B cell (primary cell): Measurements from ENCODE around the gene FBXO30. TPM values are rescaled to one million over a fixed set of nuclear protein-coding genes. Genes with fewer than 3 reads are reported as not detected.

ENCODE experiments used
- ATAC-seq: fragments of 200-7000 bp; cut with Tn5 transposase; one replicate; pipeline ENCODE4 v1.10.0; 2021; ENCODE audit warnings: low read depth, mild to moderate bottlenecking, moderate number of reproducible peaks, moderate library complexity
- CTCF ChIA-PET: fragments of 350-600 bp; sonication (Branson Sonifier 250); formaldehyde crosslinking; loops from one replicate; lab custom pipeline; 2021; ENCODE audit warnings: antibody characterized with exemption, inconsistent platforms; lab: Charles Lee
- POLR2A ChIA-PET: fragments of 350-600 bp; sonication (Branson Sonifier 250); formaldehyde crosslinking; loops from one replicate; lab custom pipeline; 2021; ENCODE audit warnings: antibody characterized with exemption; lab: Charles Lee
- DNase-seq: peaks from one replicate; pipeline ENCODE4 v3.0.0; 2013
- H2AFZ ChIP-seq: 2 replicates; pipeline ENCODE4 v1.6.1; 2012; ENCODE audit warnings: mild to moderate bottlenecking, low read depth, low read length; ENCODE audit not compliant: insufficient read depth, poor library complexity, severe bottlenecking
- H3K27ac ChIP-seq, 2 donors: 1 replicate in 1 of 2; 2 replicates in 1 of 2; pipeline ENCODE4 v1.5.1; 2012 to 2013; ENCODE audit warnings: low read length in 2 of 2, mild to moderate bottlenecking in 2 of 2, moderate library complexity in 1 of 2
- H3K27me3 ChIP-seq, 4 experiments: fragments of 200-600 bp in 1 of 4; sonication (generic) in 1 of 4; replicated peaks in 1 of 4; 1 replicate in 2 of 4; 2 replicates in 2 of 4; pipeline versions ENCODE4 v1.6.1 to v1.7.0; 2013 to 2016; ENCODE audit warnings: low read length in 3 of 4, mild to moderate bottlenecking in 2 of 4, mixed read lengths in 1 of 4, moderate library complexity in 1 of 4; ENCODE audit not compliant: insufficient read depth in 4 of 4, control insufficient read depth in 3 of 4; ENCODE audit errors: control extremely low read depth in 1 of 4
- H3K36me3 ChIP-seq, 2 experiments: replicated peaks in 1 of 2; 1 replicate in 1 of 2; 2 replicates in 1 of 2; pipeline versions ENCODE4 v1.6.1 to v1.7.1; 2013; ENCODE audit warnings: low read length in 1 of 2; ENCODE audit not compliant: insufficient read depth in 2 of 2, control insufficient read depth in 1 of 2; ENCODE audit errors: control extremely low read depth in 1 of 2, extremely low read depth in 1 of 2
- H3K4me1 ChIP-seq, 2 donors: fragments of 200-600 bp in 1 of 2; sonication (generic) in 1 of 2; 1 replicate in 1 of 2; 2 replicates in 1 of 2; pipeline versions ENCODE4 v1.5.1 to v1.6.1; 2013 to 2017; ENCODE audit warnings: low read length in 2 of 2; ENCODE audit not compliant: control insufficient read depth in 2 of 2, insufficient read depth in 2 of 2
- H3K4me2 ChIP-seq: replicated peaks from 2 replicates; pipeline ENCODE3; 2012; ENCODE audit warnings: mild to moderate bottlenecking, low read depth, low read length; ENCODE audit not compliant: poor library complexity, severe bottlenecking
- H3K4me3 ChIP-seq, 5 experiments: fragments of 200-600 bp in 1 of 5; sonication (generic) in 1 of 5; 1 replicate in 3 of 5; 2 replicates in 2 of 5; pipeline versions ENCODE4 v1.5.1 to v1.7.0; 2011 to 2016; ENCODE audit warnings: low read length in 4 of 5, mild to moderate bottlenecking in 4 of 5, low read depth in 2 of 5, control low read depth in 1 of 5, moderate library complexity in 1 of 5; ENCODE audit not compliant: insufficient read depth in 1 of 5; ENCODE audit errors: control extremely low read depth in 1 of 5, extremely low read depth in 1 of 5
- H3K79me2 ChIP-seq: fragments of 200-600 bp; sonication (generic); one replicate; pipeline ENCODE4 v1.6.0; 2016; ENCODE audit warnings: low read length; ENCODE audit not compliant: control insufficient read depth, insufficient read depth
- H3K9ac ChIP-seq: fragments of 200-600 bp; sonication (generic); 2 replicates; pipeline ENCODE4 v1.6.1; 2017; ENCODE audit warnings: mild to moderate bottlenecking, low read length, moderate library complexity
- H3K9me3 ChIP-seq, 3 donors: one replicate each; pipeline versions ENCODE4 v1.6.1 to v1.7.1; 2013; ENCODE audit warnings: low read length in 2 of 3; ENCODE audit not compliant: control insufficient read depth in 2 of 3, insufficient read depth in 1 of 3; ENCODE audit errors: control extremely low read depth in 1 of 3
- H4K20me1 ChIP-seq: 2 replicates; pipeline ENCODE4 v1.6.0; 2012; ENCODE audit warnings: mild to moderate bottlenecking, low read length; ENCODE audit not compliant: insufficient read depth, control insufficient read depth, poor library complexity, severe bottlenecking
- H3K27ac Mint-ChIP-seq: one replicate; pipeline ENCODE4 v1.8.0; 2021; ENCODE audit warnings: mixed read lengths
- H3K27me3 Mint-ChIP-seq: one replicate; pipeline ENCODE4 v1.8.0; 2021; ENCODE audit warnings: mixed read lengths
- H3K4me1 Mint-ChIP-seq: one replicate; pipeline ENCODE4 v1.8.0; 2021; ENCODE audit warnings: mixed read lengths
- H3K4me3 Mint-ChIP-seq: one replicate; pipeline ENCODE4 v1.8.0; 2021; ENCODE audit warnings: mixed read lengths
- H3K9me3 Mint-ChIP-seq: one replicate; pipeline ENCODE4 v1.8.0; 2022; ENCODE audit warnings: mixed read lengths; ENCODE audit not compliant: insufficient read depth
- CTCF ChIP-seq: fragments of 200-600 bp; IDR thresholded peaks from one replicate; pipeline ENCODE4 v1.8.0; 2022; ENCODE audit warnings: antibody characterized with exemption, mild to moderate bottlenecking
- EZH2 ChIP-seq: IDR thresholded peaks from 2 replicates; pipeline ENCODE4 v1.6.1; 2012; ENCODE audit warnings: borderline replicate concordance, low read depth, mild to moderate bottlenecking, moderate library complexity, low read length; ENCODE audit not compliant: insufficient read depth, poor library complexity, severe bottlenecking
- WGBS: methylation state at CpG from one replicate; pipeline ENCODE4 v1.1.5; 2013; ENCODE audit warnings: missing lambda C conversion rate; ENCODE audit not compliant: insufficient coverage; 5-methylcytosine and 5-hydroxymethylcytosine counted together
- intact Hi-C: fragments of 100-400 bp; cut with micrococcal nuclease; formaldehyde crosslinking; loops from one replicate; pipeline ENCODE4 v1.10.0; 2022
- polyA plus RNA-seq: library from polyadenylated mRNA; depleted of rRNA; stranded (reverse); fragments of >200 nt; gene quantifications from 2 replicates; pipeline ENCODE4 v1.2.3, GENCODE V29; 2012
- total RNA-seq, 2 donors: library from RNA; stranded (reverse); fragments of 120-200 nt in 1 of 2; gene quantifications; 1 replicate in 1 of 2; 2 replicates in 1 of 2; pipeline versions ENCODE4 v1.2.3 to v1.2.4, GENCODE V29; 2013 to 2022

Gene FBXO30
- total and polyA plus RNA-seq, 2 donors (not counting 1 experiment from before 2014, with no cell fraction given) = 0.85 to 9.7 TPM

GRCh38 chr6:145836170-145836569 lies 21.6 kb upstream of the FBXO30 start:
- no peak for ATAC-seq

GRCh38 chr6:145830612-145831011 lies 16.0 kb upstream of the FBXO30 start:
- Histone ChIP-seq H2AFZ (no peak overlapping the region), H3K4me2 (no peak overlapping the region), H3K79me2 (no peaks in the 10 kb centered on the region), H4K20me1 (no peaks in the 10 kb centered on the region), H3K27ac (no peak overlapping the region), H3K36me3 (no peaks in the 10 kb centered on the region), H3K9me3 (no peaks in the 10 kb centered on the region), H3K27me3 (no peaks in the 10 kb centered on the region), H3K9ac (no peak overlapping the region), H3K4me3 (no peak overlapping the region), H3K4me1 (no peaks in the 10 kb centered on the region)
- POLR2A ChIA-PET = no interaction called here
- H3K4me1 Mint-ChIP-seq = no peaks in the 10 kb centered on the region
- ATAC-seq (no peak), DNase-seq (no peak)
- H3K4me3 Mint-ChIP-seq = no peak overlapping the region
- no peak overlapping the region for H3K27ac Mint-ChIP-seq
- TF ChIP-seq CTCF = no peak
- no peak for TF ChIP-seq EZH2
- CTCF ChIA-PET = no interaction called here
- H3K9me3 Mint-ChIP-seq = no peaks in the 10 kb centered on the region
- H3K27me3 Mint-ChIP-seq = no peaks in the 10 kb centered on the region
- intact Hi-C loops = no loop called here

More at GRCh38 chr6:145836170-145836569, 21.6 kb upstream of the FBXO30 start:
- intact Hi-C loops = no loop called here
- Histone ChIP-seq H3K79me2 (no peaks in the 10 kb centered on the region), H3K27ac (no peak overlapping the region), H3K4me3 (no peak overlapping the region), H2AFZ (no peak overlapping the region), H3K4me1 (no peaks in the 10 kb centered on the region), H3K9ac (no peak overlapping the region), H3K4me2 (no peak overlapping the region), H3K9me3 (no peaks in the 10 kb centered on the region), H3K36me3 (no peaks in the 10 kb centered on the region), H4K20me1 (no peaks in the 10 kb centered on the region), H3K27me3 (no peaks in the 10 kb centered on the region)
- TF ChIP-seq CTCF (no peak), EZH2 (no peak)
- Mint-ChIP-seq H3K4me3 (no peak overlapping the region), H3K4me1 (no peaks in the 10 kb centered on the region), H3K27me3 (no peaks in the 10 kb centered on the region), H3K27ac (no peak overlapping the region), H3K9me3 (no peaks in the 10 kb centered on the region)
- 92% methylated on average over 2 of the region's 2 CpGs for WGBS
- ChIA-PET POLR2A (no interaction called here), CTCF (no interaction called here)
- DNase-seq = no peak
